Retinal pigment epithelial cell (primary cell): ENCODE data around the gene TPRG1.

Experiments used
- DNase-seq: peaks from one replicate; pipeline ENCODE4 v3.0.0-alpha.2; 2010; ENCODE audit warnings: low read depth
- H3K4me3 ChIP-seq: 2 replicates; pipeline ENCODE4 v1.5.1; 2011; ENCODE audit warnings: mild to moderate bottlenecking, low read length, control low read depth, moderate library complexity
- CTCF ChIP-seq: conservative IDR thresholded peaks from 2 replicates; pipeline ENCODE4 v1.5.1; 2011; ENCODE audit warnings: low read depth, low read length, control low read depth, inconsistent platforms

The TPRG1 gene

GRCh38 chr3:189372243-189372642, 200.5 kb downstream of the TPRG1 start:
- DNase-seq, result no peak
- H3K4me3 ChIP-seq, result no peak overlapping the region
- TF ChIP-seq CTCF, result no peak
